GM21619 (cell line): ENCODE data around the gene EOMES.
A peak's percentile ranks its signal among the peaks of the same experiment; 100 is the strongest.
"Not testable (repeated sequence)": the region's sequence is repeated elsewhere in the genome, so short reads cannot be mapped to it uniquely, and the experiment has no call there.

ENCODE experiments used
- ATAC-seq: cut with Tn5 transposase; IDR thresholded peaks from one replicate; pipeline ENCODE4 v1.9.1; 2021; ENCODE audit not compliant: unreplicated experiment

The EOMES gene

GRCh38 chr3:27721717-27722564 lies at the start of gene EOMES:
Gene EOMES (minus strand): TSS chr3:27722323. CDS start chr3:27722294, 29 bp downstream.
- ATAC-seq: peak; percentile 59

GRCh38 chr3:27770384-27770783 lies 48.3 kb upstream of the EOMES start:
- ATAC-seq: not testable (repeated sequence)

- no peak for ATAC-seq
Measured at GRCh38 chr3:27767000-27767399, 44.9 kb upstream of the EOMES start.

DNA sequence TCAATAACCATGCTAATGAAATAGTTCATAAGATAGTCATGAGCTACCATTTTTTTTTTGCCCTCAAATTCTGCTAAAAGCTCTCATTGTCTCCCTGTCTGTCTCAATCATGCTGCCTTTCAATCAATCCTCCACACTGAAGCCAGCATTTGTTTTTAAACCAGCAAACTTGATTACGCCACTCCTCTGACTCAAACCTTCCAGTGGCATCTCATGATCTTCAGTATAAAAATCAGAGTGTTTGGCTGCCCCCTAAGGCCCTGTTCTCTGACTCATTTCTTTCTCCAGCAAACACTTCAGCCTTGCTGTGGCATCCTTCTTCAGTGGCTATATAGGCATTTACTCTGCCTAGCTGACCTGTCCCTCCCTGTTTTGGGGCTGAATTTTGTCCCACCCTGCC lies 36.0 kb upstream of the EOMES start:
- ATAC-seq: no peak

DNA sequence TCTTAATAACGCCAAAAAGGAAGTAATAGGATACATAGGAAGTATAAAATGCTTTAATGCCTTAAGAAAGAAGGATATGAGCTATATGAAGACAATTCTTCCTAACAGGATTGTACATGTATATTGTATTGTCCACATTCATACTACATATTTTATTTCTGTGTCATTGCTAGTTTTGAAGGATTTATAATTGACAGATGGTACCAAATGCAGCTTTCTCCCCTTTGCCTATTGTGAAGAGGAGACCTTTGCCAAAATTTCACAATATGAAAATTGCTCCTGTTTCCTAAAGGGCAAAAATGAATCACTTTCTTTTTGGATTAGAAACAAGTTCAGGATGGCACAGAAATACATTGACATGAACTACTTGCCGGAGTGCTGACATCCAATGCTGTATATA lies 34.8 kb upstream of the EOMES start:
- ATAC-seq: no peak

DNA sequence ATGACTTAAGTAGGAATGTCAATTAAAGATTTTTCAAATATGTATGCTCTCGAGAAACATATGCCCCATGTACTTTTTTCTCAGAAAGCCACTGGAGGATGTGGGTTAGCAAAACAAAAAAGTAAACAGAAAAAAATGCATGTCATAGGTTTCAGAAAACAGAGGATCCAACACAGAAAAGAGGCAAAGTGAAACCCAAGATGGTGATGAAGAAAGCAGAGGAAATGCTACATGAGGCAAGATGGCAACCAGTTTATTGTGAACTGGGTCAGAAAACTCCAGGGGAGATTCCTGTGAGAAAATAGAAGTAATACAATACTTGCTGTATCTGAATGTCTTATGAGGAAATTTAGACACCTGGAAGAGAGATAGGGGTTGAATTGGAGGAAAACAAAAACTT lies 30.8 kb upstream of the EOMES start:
- ATAC-seq: no peak

- no peak for ATAC-seq
Measured at GRCh38 chr3:27749643-27750042, 27.5 kb upstream of the EOMES start.

- ATAC-seq: no peak
Measured at GRCh38 chr3:27746838-27747237, 24.7 kb upstream of the EOMES start.

- no peak for ATAC-seq
Measured at GRCh38 chr3:27740854-27741253, 18.7 kb upstream of the EOMES start.

DNA sequence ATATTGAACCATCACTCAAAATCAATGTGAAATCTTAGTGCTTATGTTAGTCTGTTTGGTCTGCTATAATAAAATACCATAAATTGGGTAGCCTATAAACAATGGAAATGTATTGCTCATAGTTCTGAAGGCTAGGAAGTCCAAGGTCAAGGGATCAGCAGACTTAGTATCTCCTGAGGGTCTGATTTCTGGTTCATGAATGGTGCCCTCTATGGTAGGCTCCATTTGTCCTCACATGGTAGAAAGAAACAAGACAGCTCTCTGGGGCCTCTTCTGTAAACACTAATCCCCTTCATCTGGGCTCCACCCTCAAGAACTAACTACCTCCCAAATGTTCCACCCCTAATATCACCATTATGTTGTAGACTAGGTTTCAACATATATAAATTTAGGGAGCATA lies 15.0 kb upstream of the EOMES start:
- ATAC-seq: no peak

GRCh38 chr3:27730774-27731659 lies 8.9 kb upstream of the EOMES start:
- no peak for ATAC-seq

GRCh38 chr3:27729748-27730611 lies 7.9 kb upstream of the EOMES start:
- ATAC-seq: no peak

DNA sequence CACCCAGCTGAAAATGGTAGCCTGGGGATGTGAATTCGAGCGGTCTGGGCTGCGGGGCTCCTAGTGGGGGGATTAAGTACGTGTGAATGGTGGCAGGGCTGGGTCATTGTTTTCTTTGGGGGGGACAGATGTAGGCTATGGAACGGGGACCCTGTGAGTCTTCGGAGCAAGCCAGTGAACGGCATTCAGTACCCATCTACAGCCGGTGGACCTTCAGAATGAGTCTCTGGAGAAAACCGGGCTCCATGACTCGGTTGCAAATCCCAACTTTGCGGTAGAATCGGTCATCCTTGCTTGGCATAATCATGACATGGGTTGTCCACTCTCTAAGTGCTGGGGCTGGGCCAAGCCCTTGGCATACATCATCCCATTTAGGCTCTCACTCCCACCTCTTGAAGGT lies 7.2 kb upstream of the EOMES start:
- ATAC-seq: no peak

GRCh38 chr3:27728195-27729087 lies 6.3 kb upstream of the EOMES start:
- ATAC-seq: peak; percentile 45

GRCh38 chr3:27726240-27726639 lies 4.1 kb upstream of the EOMES start:
- ATAC-seq: no peak

DNA sequence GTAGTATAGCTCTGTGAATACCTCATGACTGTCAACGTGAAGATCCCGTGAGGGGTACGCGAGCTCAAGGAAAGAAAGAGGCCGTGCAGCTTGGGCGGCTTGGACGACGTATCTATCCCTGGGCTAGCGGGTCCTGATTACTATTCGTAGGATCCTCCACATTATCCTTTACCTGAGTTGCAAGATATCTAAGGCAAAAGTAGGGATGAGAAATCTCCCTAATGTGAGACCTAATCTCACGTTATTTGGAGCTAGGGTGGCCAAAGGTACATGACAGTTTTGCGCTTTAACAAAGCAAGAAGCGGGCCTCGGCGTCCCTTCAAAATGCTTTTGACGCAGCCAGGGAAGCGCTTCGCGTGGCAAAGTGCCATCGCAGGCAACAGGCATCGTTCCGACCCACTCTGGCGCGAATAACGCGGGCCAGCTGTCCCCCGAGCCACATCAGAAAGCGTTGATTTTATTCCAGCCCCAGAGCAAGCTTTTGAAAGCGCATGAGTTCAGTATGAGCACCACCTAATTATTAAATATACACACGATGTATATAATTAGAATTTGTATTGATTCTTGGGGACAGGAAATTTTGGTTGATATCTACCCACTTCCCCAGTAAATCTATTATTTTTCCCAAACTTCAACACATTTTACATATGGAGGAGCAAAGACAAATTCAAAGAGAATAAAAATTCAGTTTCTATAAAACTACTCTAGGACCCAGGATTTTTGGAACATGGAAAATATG lies 2.5 kb upstream of the EOMES start:
- no peak for ATAC-seq

DNA sequence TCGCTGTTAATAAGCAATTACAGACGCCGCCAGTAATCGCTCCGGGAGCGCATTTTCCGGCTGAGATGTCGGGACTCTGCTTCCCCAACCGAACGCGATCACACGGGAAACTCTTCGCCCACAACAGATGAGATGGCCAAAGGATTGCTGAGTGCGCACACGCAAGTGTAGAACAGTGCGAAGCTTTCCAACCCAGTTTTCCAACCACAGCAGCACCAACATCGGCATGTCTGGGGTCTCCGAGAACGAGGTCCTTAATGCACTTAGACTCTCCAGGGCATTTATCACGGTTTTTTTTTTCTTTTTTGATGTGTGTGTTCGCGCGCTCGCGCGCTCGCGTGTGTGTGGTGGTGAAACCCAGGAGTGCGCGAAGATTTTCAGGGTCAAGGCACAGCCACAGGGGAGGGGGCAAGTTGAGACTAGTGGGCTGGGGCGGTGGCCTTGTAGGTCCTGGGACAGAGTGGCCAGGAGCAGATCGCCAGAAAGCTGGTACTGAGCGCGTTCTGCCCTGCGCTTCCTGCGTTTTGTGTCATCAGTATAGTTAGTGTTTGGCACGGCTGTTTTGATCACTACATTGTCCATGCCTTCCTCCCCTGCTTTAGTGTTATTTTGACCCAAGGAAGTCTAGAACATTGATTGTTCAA lies 1.8 kb upstream of the EOMES start:
- ATAC-seq: no peak

- no peak for ATAC-seq
Measured at GRCh38 chr3:27723456-27723814, 1.3 kb upstream of the EOMES start.

DNA sequence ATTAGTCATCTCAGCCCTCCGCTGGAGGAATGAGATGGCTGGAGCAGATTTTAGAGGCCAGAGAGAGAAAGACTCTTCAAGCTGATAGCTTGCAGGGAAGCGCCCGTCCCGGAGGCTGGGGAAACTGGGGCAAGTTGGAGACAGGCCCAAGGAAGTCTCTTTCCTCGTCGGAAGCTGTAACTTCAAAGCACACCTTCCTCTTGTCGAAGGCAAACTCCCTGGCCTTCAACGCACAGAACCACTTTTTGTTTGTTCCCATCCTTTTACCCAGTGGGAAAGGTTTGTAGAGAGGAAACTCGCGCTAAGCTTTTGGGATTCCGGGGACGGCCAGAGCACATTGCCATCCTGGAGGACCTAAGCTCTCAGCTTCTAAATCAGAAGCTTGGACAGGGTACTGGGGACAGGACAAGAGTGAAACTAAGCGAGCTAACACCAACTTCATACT lies 900 bp upstream of the EOMES start:
- no peak for ATAC-seq
